ENCODE results near the gene MAD1L1.

- TF ChIP-seq, protein P1, sequence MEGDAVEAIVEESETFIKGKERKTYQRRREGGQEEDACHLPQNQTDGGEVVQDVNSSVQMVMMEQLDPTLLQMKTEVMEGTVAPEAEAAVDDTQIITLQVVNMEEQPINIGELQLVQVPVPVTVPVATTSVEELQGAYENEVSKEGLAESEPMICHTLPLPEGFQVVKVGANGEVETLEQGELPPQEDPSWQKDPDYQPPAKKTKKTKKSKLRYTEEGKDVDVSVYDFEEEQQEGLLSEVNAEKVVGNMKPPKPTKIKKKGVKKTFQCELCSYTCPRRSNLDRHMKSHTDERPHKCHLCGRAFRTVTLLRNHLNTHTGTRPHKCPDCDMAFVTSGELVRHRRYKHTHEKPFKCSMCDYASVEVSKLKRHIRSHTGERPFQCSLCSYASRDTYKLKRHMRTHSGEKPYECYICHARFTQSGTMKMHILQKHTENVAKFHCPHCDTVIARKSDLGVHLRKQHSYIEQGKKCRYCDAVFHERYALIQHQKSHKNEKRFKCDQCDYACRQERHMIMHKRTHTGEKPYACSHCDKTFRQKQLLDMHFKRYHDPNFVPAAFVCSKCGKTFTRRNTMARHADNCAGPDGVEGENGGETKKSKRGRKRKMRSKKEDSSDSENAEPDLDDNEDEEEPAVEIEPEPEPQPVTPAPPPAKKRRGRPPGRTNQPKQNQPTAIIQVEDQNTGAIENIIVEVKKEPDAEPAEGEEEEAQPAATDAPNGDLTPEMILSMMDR (tag by site-specific recombination; IDR thresholded peaks at IDR 0.05) = no peak
- TF ChIP-seq ZNF211 (tag by site-specific recombination; IDR thresholded peaks at IDR 0.05; ENCODE audit: low read depth) = no peak
- no peak for TF ChIP-seq ZNF449 (tag by site-specific recombination; IDR thresholded peaks at IDR 0.05)
- TF ChIP-seq, protein P2, sequence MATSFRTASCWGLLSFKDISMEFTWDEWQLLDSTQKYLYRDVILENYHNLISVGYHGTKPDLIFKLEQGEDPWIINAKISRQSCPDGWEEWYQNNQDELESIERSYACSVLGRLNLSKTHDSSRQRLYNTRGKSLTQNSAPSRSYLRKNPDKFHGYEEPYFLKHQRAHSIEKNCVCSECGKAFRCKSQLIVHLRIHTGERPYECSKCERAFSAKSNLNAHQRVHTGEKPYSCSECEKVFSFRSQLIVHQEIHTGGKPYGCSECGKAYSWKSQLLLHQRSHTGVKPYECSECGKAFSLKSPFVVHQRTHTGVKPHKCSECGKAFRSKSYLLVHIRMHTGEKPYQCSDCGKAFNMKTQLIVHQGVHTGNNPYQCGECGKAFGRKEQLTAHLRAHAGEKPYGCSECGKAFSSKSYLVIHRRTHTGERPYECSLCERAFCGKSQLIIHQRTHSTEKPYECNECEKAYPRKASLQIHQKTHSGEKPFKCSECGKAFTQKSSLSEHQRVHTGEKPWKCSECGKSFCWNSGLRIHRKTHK (tag by site-specific recombination; IDR thresholded peaks at IDR 0.05) = no peak
- no peak for TF ChIP-seq ZNF416 (tag by site-specific recombination; IDR thresholded peaks at IDR 0.05)
- TF ChIP-seq, protein P3, sequence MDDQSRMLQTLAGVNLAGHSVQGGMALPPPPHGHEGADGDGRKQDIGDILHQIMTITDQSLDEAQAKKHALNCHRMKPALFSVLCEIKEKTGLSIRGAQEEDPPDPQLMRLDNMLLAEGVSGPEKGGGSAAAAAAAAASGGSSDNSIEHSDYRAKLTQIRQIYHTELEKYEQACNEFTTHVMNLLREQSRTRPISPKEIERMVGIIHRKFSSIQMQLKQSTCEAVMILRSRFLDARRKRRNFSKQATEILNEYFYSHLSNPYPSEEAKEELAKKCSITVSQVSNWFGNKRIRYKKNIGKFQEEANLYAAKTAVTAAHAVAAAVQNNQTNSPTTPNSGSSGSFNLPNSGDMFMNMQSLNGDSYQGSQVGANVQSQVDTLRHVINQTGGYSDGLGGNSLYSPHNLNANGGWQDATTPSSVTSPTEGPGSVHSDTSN (CRISPR knock-in tag; IDR thresholded peaks at IDR 0.05) = no peak
- no peak for TF ChIP-seq ZNF350 (tag by site-specific recombination; IDR thresholded peaks at IDR 0.05)
- no peak for TF ChIP-seq ZSCAN18 (tag by site-specific recombination; IDR thresholded peaks at IDR 0.05)
- no peak for TF ChIP-seq ZNF558 (tag by site-specific recombination; IDR thresholded peaks at IDR 0.05)
- TF ChIP-seq, protein P4, sequence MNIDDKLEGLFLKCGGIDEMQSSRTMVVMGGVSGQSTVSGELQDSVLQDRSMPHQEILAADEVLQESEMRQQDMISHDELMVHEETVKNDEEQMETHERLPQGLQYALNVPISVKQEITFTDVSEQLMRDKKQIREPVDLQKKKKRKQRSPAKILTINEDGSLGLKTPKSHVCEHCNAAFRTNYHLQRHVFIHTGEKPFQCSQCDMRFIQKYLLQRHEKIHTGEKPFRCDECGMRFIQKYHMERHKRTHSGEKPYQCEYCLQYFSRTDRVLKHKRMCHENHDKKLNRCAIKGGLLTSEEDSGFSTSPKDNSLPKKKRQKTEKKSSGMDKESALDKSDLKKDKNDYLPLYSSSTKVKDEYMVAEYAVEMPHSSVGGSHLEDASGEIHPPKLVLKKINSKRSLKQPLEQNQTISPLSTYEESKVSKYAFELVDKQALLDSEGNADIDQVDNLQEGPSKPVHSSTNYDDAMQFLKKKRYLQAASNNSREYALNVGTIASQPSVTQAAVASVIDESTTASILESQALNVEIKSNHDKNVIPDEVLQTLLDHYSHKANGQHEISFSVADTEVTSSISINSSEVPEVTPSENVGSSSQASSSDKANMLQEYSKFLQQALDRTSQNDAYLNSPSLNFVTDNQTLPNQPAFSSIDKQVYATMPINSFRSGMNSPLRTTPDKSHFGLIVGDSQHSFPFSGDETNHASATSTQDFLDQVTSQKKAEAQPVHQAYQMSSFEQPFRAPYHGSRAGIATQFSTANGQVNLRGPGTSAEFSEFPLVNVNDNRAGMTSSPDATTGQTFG (tag by site-specific recombination; IDR thresholded peaks at IDR 0.05; ENCODE audit: borderline replicate concordance) = no peak
- no peak for TF ChIP-seq ZNF19 (tag by site-specific recombination; IDR thresholded peaks at IDR 0.05; ENCODE audit: low read depth)
- no peak for TF ChIP-seq ZNF777 (tag by site-specific recombination; IDR thresholded peaks at IDR 0.05; ENCODE audit: borderline replicate concordance)
These were observed 26.7 kb upstream of the MAD1L1 start for GRCh38 chr7:2259480-2259879.

All from HEK293 (cell line).